Keratinocyte (primary cell): ENCODE results near the gene COL4A4.

Experiments used
- EZH2 ChIP-seq: IDR thresholded peaks from one replicate; pipeline ENCODE4 v1.6.1; 2012; ENCODE audit warnings: inconsistent platforms, mild to moderate bottlenecking, low read length, moderate library complexity
- TF ChIP-seq, protein P1 (sequence below), 3 experiments: IDR thresholded peaks in 1 of 3; conservative IDR thresholded peaks in 1 of 3; optimal IDR thresholded peaks in 1 of 3; 2 replicates in 2 of 3; 3 replicates in 1 of 3; pipeline versions ENCODE3 to v1.5.1; 2011; ENCODE audit warnings: low read length in 3 of 3, mild to moderate bottlenecking in 3 of 3, moderate library complexity in 2 of 3, control low read depth in 1 of 3, inconsistent platforms in 1 of 3; ENCODE audit not compliant: insufficient read depth in 2 of 3; ENCODE audit errors: extremely low read depth in 1 of 3

DNA sequence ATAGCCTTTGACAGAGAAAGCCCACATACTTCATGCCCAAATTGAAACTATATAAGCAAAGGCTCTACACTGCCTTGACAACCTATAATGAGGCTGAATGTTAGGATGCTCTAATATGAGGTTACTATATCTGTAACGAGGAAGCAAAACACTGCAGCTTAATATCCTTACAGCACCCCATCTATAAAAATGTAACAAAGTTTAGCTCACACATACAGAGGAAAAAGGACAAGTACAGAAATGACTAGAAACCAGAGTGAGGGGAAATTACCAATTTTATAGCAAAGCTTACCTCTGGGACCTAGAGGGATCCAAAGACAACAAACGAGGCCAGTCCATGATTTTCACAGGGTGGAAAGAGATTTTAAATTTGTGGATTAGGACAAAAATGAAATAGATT, 138.5 kb downstream of the COL4A4 start:
- TF ChIP-seq EZH2, result no peak
- TF ChIP-seq, protein P1, sequence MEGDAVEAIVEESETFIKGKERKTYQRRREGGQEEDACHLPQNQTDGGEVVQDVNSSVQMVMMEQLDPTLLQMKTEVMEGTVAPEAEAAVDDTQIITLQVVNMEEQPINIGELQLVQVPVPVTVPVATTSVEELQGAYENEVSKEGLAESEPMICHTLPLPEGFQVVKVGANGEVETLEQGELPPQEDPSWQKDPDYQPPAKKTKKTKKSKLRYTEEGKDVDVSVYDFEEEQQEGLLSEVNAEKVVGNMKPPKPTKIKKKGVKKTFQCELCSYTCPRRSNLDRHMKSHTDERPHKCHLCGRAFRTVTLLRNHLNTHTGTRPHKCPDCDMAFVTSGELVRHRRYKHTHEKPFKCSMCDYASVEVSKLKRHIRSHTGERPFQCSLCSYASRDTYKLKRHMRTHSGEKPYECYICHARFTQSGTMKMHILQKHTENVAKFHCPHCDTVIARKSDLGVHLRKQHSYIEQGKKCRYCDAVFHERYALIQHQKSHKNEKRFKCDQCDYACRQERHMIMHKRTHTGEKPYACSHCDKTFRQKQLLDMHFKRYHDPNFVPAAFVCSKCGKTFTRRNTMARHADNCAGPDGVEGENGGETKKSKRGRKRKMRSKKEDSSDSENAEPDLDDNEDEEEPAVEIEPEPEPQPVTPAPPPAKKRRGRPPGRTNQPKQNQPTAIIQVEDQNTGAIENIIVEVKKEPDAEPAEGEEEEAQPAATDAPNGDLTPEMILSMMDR (optimal IDR thresholded peaks at IDR 0.05 in 1 of 3, IDR thresholded peaks at IDR 0.05 in 1 of 3, conservative IDR thresholded peaks at IDR 0.05 in 1 of 3; ENCODE audit: extremely low read depth in 1 of 3, insufficient read depth in 2 of 3, low read length in 3 of 3), result no peak
